Thyroid gland (tissue), 4 donors: ENCODE measurements around the gene CNOT2.

Experiments
- POLR2A ChIP-seq, 2 donors: fragments of 450-650 bp; IDR thresholded peaks; one replicate each; pipeline ENCODE4 v1.6.1; 2017; ENCODE audit warnings: antibody characterized with exemption in 2 of 2, mild to moderate bottlenecking in 2 of 2, moderate library complexity in 1 of 2
- TF ChIP-seq, protein P1 (sequence below), 6 experiments: fragments of 200-600 bp in 3 of 6; fragments of 450-650 bp in 3 of 6; sonication (generic) in 3 of 6; IDR thresholded peaks; one replicate each; pipeline ENCODE4 v1.5.1; 2016 to 2019; ENCODE audit warnings: antibody characterized with exemption in 6 of 6, mild to moderate bottlenecking in 2 of 6, inconsistent platforms in 1 of 6, moderate library complexity in 1 of 6

DNA sequence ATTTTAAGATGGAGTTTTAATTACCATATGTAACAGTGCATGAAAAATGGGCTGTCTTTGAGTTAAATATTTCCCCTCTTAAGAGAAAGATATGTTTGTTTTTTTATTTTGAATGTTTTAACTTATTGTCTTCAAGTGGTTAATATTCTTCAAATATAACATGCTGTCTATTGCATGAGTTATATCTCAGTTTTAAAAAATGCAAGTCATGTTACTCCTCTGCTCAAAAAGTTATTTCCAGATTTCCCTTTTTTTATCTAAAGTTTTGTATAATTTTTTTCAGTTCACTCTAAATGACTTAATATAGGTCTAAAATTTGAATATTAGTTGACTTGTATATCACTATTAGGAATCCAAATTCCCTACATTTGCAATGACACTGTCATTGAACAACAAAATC, 117.0 kb downstream of the CNOT2 start:
- no peak for TF ChIP-seq POLR2A (IDR thresholded peaks at IDR 0.05)
- TF ChIP-seq, protein P1, sequence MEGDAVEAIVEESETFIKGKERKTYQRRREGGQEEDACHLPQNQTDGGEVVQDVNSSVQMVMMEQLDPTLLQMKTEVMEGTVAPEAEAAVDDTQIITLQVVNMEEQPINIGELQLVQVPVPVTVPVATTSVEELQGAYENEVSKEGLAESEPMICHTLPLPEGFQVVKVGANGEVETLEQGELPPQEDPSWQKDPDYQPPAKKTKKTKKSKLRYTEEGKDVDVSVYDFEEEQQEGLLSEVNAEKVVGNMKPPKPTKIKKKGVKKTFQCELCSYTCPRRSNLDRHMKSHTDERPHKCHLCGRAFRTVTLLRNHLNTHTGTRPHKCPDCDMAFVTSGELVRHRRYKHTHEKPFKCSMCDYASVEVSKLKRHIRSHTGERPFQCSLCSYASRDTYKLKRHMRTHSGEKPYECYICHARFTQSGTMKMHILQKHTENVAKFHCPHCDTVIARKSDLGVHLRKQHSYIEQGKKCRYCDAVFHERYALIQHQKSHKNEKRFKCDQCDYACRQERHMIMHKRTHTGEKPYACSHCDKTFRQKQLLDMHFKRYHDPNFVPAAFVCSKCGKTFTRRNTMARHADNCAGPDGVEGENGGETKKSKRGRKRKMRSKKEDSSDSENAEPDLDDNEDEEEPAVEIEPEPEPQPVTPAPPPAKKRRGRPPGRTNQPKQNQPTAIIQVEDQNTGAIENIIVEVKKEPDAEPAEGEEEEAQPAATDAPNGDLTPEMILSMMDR (IDR thresholded peaks at IDR 0.05) = no peak
